GM18951 (cell line): ENCODE data around the gene KIF26A.

Source experiments
- POLR2A ChIP-seq: IDR thresholded peaks from 4 replicates; pipeline ENCODE4 v1.6.1; 2011; ENCODE audit warnings: mild to moderate bottlenecking; ENCODE audit not compliant: insufficient read length, insufficient read depth; ENCODE audit errors: extremely low read depth
- in situ Hi-C: fragments of 300-500 bp; cut with MboI; formaldehyde crosslinking; loops from one replicate; pipeline ENCODE4 v1.12.0; 2022; ENCODE audit warnings: low sequenced_read_pairs, mixed read lengths, inconsistent platforms; ENCODE audit not compliant: unreplicated experiment

KIF26A gene

DNA sequence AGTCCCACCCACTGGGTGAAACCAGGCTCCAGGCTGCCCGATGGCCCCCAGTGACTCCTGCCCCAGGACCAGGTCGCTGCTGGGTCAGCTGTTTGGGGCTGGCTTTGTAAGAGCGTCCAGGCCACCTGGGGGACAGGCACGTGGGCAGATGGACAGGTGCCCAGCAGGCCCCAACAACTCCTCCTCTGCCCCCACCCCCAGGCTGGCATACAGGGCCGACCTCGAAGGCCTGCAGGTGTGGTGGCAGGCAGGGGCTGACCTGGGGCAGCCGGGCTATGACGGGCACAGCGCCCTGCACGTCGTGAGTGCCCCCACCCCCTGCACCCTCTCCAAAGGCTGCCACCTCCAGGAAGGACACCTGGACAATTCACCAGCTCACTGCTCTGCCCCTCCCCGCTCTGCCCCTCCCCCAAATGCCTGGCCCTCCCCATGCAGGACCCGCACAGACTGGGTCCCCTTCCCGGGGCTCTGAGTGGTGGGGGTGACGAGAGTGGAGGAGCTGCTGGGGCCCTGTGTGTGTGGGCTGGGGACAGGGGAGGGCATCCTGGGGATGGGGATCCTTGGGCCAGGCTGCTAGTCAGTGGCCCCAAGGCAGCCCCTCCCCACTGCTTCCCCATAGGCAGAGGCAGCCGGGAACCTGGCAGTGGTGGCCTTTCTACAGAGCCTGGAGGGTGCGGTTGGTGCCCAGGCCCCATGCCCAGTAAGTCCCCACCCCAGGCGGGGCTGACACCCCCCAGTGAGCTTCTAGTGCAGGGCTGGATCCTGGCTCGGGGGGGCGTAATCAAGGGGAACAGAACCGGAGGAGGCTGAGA, 26.9 kb upstream of the KIF26A start:
- no peak for TF ChIP-seq POLR2A
- in situ Hi-C loops = no loop called here

DNA sequence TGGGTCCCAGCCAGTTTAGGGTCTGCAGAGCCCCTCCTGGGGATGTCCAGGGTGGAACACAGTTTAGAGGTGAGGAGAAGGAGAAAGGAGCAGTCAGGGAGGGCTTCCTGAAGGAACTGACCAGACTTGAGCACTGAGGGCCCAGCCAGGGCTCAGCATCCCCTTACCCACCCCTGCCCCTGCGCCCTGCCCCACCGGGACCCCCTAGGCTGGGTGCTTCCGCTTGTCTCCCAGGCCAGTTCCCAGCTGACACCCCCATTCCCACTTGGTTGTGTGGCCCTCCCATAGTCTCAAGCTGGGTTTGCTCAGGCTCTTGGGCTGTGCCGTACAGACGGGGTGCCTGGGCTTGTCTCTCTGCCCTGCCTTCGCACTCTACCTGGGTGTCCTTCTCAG, 26.3 kb upstream of the KIF26A start:
- TF ChIP-seq POLR2A = no peak
- in situ Hi-C loops = no loop called here

DNA sequence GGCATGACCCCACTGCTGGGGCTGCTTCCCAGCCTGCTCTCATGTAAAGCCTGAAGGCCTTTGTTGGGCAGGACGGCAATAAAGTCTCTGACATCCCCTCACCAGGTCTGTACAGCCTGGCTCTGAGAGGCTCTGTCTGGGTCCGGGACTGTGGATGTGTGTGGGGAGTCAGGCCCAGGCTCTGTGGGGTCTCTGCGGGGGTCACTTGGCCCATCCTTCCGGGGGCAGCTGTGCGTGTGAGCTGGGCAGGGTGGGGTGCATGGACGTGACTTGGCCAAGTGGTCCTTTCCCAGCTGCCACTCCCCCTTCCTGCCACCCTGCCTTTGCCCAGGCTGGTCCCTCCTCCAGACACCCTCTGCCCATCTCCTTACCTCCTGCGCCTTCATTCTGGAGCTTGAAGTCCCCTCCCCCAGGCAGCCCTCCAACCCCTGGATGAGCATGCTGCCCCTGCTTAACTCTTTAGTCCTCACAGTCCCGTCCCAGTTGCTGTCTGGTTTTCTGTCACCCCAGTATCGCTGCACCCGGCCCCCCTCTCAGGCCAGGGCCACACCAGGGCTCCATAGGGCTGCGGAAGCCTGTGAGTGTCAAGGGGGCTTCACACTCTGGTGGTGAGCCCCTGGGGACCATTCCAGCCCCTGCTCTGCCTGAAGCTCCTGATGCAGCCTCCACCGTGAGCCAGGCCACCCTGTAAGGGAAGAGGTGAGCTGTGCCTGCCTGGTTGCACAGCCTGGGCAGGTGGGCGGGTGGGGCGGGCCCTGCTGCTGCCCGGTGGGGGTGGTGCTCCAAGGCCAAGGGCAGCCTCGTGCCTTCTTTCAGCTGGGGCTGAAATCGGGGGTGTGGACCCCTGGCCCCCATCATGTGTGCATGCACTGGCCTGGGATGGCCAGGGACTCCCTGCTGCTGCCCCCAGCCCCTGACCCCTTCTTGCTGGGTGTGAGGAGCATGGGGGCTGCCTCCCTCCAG, 25.5 kb upstream of the KIF26A start:
- TF ChIP-seq POLR2A = no peak
- in situ Hi-C loops = no loop called here

DNA sequence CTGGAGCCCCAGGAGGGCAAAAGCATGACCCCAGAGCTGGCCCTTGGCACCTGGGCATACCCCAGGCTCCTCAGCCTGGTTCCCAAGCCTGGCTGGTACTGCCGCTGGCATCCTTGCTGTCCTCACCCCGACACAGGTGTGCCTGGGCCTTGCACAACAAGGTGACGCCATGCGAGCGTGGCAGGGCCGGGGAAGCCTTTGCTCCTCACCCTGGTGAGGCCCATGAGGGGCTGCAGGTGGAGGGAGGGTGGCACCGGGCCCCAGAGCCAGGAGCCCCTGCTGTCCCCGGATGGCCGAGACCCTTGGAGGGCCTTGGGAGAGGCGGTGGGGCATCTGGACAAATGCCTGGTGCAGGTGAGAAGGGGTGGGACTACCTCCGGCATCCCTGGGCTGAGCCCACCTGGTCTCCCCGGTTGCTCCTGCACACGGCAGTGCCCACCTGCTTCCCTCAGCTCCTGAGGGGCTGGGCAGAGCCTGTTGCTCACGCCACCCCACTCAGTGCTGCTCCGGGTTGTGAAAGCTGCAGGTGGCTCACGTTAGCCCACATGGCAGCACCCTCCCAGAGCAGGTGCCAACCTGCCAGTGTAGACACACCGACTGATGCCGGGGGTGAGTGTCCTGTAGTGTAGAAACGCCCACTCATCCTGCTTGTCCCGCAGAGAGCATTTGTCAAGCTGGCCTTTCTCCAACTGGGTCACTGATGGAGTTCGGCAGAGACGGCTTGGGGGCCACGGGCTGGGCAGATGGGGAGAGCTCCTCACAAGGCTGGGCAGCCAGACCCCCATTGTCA, 24.6 kb upstream of the KIF26A start:
- TF ChIP-seq POLR2A = no peak
- in situ Hi-C loops = no loop called here

DNA sequence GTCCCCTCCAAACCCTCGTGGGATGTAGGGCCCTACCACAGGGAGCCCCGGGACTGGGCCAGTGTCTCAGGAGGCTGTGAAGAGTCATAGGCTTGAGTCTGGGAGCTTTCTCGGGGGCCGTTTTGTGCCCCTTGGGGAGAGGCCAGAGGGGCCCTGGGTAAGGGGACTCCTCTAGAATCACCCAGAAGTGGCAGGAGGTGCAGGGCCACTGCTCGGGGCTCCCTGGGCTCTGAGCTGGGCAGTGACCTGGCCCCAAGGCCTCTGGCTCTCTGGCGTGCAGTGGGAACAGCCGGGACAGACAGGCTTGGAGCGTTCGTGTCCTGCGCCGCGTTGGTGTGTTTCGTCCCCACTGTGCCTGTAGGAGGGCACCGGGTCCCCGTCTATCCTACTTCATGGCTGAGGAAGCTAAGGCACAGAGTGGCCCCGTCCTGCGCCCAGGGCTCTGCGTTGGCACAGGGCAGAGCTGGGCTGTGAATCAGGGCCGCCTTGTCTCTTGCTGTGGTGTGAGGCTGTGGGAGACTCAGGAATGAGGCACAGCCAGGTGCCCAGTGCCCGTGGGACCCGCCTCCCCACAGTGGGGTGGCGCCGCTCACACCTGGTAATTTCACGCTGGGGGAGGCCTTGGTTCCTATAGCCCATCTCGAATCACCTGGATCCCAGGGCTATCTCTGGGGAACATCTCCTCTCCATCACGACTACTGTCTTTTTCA, 23.8 kb upstream of the KIF26A start:
- no peak for TF ChIP-seq POLR2A
- in situ Hi-C loops = no loop called here

DNA sequence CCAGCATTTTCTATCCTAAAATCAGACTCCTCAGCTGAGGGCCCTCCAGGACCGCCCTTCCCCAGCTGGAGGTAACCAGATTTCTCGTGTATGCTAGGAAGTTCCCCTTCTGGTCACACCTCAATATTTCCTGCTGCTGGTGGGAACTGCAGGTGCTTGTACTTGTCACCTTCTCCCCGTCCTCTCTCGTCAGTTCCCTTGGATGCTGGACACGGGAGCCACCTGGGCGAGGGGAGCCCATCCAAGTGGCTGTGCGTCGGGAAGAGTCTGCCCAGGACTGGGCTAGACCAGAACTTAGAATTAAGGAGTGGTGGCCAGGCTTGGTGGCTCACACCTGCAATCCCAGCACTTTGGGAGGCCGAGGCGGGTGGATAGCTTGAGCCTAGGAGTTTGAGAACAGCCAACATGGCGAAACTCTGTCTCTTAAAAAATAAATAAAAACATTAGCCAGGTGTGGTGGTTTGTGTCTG, 23.2 kb upstream of the KIF26A start:
- in situ Hi-C loops = no loop called here

DNA sequence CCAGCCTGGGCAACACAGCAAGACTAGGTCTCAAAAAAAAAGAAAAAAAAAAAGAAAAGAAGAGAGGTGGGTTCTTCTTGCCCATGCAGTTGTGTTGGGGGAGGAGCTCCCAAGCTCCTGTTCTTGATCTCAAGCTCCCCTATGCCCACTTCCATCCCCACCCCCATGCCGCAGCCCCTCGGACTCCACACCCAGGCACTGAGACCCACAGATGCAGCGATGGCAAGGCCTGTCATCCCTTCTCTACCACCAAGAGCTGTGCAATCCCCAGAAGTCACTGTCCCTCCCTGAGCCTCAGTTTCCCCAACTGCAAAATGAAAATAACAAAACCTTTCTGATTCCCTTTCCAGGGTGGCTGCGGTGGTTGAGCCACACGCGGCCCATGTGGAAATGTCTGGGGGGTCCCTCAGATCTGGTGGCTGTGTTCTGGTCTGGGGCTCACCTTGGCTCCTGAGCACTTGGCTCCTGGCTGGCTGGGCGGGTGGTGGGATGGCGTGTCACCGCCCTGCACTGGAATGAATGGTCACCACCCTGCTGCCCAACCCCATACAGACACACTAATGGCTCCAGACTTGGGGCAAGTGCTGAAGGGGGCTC, 22.6 kb upstream of the KIF26A start:
- in situ Hi-C loops = no loop called here
- no peak for TF ChIP-seq POLR2A

More for the DNA sequence above, 23.2 kb upstream of the KIF26A start:
- no peak for TF ChIP-seq POLR2A

DNA sequence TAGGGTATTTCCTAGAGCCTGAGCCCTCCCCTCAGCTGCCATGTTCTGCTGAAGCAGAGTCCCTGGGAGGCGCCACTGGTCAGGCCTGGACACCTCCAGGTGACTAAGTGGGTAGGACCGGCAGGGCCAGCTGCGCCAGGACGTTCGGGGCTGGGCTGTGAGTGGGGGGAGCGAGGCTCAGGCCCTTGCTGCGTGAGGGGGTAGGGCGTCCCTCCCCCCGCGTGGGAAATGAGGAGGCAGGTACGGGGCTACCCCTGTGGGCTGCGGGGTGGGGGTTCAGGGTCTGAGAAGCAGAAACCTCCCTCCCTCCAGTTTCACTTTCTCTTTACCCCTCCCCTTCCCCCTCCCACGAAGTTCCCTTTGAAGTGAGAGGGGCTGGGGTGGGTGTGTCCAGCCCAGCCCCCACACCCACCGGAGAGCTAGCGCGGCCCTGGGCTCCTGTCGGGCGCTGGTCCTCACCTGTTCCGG, 22.1 kb upstream of the KIF26A start:
- TF ChIP-seq POLR2A = no peak
- in situ Hi-C loops = no loop called here

DNA sequence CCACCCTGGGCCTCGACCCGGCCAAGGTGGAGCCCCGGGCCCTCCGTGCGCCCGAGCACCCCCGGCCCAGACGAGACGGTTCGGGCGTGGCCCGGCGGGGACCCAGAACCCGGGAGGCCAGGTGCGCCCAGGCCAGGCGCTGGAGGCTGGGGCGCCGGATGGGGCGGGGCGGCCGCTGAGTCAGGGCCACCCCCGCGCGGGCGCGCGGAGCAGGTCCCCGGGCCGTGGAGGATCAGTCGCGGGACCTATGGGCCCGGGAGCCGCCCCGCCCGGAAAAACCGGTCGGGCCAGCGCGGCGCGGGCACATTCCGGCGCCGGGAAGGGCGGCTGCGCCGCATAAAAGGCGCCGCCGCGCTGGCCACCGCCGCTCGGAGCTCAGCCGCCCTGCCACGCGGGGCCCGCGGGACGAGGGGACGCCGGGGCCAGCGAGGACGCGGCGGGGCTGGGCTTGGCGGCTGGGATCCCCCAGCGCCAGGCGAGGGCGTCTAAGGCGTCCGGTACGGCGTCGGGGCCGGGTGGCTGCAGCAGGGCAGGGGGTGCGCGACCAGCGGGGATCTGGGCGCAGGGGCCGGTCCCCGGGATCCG, 21.5 kb upstream of the KIF26A start:
- in situ Hi-C loops = no loop called here
- TF ChIP-seq POLR2A = no peak

DNA sequence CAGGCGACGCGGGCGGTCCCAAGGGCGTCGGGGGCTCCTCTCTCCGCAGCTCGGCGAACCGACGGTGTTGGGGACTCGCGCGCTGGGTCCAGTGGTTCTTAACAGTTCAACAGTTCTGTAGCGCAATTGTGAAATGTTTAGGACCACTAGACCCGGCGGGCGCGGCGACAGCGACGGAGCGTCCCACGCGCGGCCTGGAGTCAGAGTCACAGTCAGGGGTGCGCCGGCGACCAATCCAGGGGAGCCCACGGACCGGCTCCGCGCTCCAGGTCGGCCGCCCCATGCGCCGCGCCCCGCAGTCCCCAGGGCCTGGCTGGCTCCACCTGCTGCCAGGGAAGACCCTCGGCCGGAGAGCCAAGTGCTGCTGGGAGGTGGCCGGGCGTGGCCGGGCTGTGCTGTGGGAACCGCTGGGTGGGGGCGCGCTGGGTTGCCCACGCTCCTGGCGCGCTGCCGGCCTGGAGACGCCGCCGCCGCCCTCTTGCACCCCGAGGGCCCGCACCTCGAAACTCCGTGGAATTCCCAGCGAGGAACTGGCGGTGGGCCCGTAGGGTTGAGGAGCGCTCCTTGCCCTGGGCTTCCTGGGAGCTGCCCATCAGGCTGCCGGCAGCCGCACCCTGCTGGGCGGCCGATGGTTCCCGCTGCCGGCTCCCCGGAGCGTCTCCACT, 20.9 kb upstream of the KIF26A start:
- TF ChIP-seq POLR2A = no peak
- in situ Hi-C loops = no loop called here
